ENCODE data around the gene RAB10.
"Not testable (repeated sequence)": the region's sequence is repeated elsewhere in the genome, so short reads cannot be mapped to it uniquely, and the experiment has no call there.

Gene RAB10

GRCh38 chr2:26164641-26165211, 130.8 kb downstream of the RAB10 start:
- no peak for DNase-seq

GRCh38 chr2:26165403-26165802, 131.5 kb downstream of the RAB10 start:
- no peak for DNase-seq

GRCh38 chr2:26166541-26166940, 132.7 kb downstream of the RAB10 start:
- DNase-seq = not testable (repeated sequence)

- DNase-seq = no peak
These were observed 134.9 kb downstream of the RAB10 start for GRCh38 chr2:26168785-26169184.

GRCh38 chr2:26169226-26169625, 135.3 kb downstream of the RAB10 start:
- no peak for DNase-seq

- DNase-seq = no peak
These were observed 136.0 kb downstream of the RAB10 start for GRCh38 chr2:26169681-26170414.

- no peak for DNase-seq
These were observed 136.9 kb downstream of the RAB10 start for GRCh38 chr2:26170795-26171194.

GRCh38 chr2:26172189-26172870, 138.4 kb downstream of the RAB10 start:
- no peak for DNase-seq

- no peak for DNase-seq
These were observed 139.2 kb downstream of the RAB10 start, which contains the start of gene GAREM2 for GRCh38 chr2:26172871-26173775. GAREM2 (plus strand) TSS chr2:26173088; CDS start chr2:26173221, 133 bp downstream.

- DNase-seq = no peak
These were observed 140.0 kb downstream of the RAB10 start for GRCh38 chr2:26173776-26174482.

- DNase-seq = no peak
These were observed 141.0 kb downstream of the RAB10 start for GRCh38 chr2:26174691-26175465.

GRCh38 chr2:26175466-26176278, 141.8 kb downstream of the RAB10 start:
- DNase-seq = no peak

GRCh38 chr2:26176279-26176615, 142.4 kb downstream of the RAB10 start:
- no peak for DNase-seq

GRCh38 chr2:26177122-26177521, 143.2 kb downstream of the RAB10 start:
- no peak for DNase-seq

- no peak for DNase-seq
These were observed 144.4 kb downstream of the RAB10 start for GRCh38 chr2:26178246-26178645.

GRCh38 chr2:26178746-26179436, 145.0 kb downstream of the RAB10 start:
- no peak for DNase-seq

GRCh38 chr2:26179446-26179913, 145.6 kb downstream of the RAB10 start:
- DNase-seq = no peak

GRCh38 chr2:26182441-26182840, 148.6 kb downstream of the RAB10 start:
- no peak for DNase-seq

- no peak for DNase-seq
These were observed 149.2 kb downstream of the RAB10 start for GRCh38 chr2:26182887-26183630.
